22Rv1 (cell line): ENCODE data around the gene KNCN.

ENCODE experiments used
- ZFX ChIP-seq: fragments of 450-650 bp; IDR thresholded peaks from 2 replicates; pipeline ENCODE4 v1.6.1; 2017; ENCODE audit warnings: antibody characterized with exemption, borderline replicate concordance
- TF ChIP-seq, protein P1 (sequence below): fragments of 450-650 bp; IDR thresholded peaks from 2 replicates; pipeline ENCODE4 v1.5.1; 2017; ENCODE audit warnings: mild to moderate bottlenecking

GRCh38 chr1:46554597-46555381, 3.3 kb upstream of the KNCN start:
- TF ChIP-seq, protein P1, sequence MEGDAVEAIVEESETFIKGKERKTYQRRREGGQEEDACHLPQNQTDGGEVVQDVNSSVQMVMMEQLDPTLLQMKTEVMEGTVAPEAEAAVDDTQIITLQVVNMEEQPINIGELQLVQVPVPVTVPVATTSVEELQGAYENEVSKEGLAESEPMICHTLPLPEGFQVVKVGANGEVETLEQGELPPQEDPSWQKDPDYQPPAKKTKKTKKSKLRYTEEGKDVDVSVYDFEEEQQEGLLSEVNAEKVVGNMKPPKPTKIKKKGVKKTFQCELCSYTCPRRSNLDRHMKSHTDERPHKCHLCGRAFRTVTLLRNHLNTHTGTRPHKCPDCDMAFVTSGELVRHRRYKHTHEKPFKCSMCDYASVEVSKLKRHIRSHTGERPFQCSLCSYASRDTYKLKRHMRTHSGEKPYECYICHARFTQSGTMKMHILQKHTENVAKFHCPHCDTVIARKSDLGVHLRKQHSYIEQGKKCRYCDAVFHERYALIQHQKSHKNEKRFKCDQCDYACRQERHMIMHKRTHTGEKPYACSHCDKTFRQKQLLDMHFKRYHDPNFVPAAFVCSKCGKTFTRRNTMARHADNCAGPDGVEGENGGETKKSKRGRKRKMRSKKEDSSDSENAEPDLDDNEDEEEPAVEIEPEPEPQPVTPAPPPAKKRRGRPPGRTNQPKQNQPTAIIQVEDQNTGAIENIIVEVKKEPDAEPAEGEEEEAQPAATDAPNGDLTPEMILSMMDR = no peak
- no peak for TF ChIP-seq ZFX
